Hematopoietic multipotent progenitor cell treated with erythropoietin and hydrocortisone succinate and interleukin-3 and kit ligand, for 6 days (in vitro differentiated cells): ENCODE measurements around the gene FCSK.
"Not testable (repeated sequence)": the region's sequence is repeated elsewhere in the genome, so short reads cannot be mapped to it uniquely, and the experiment has no call there.

ENCODE experiments used
- DNase-seq: peaks from one replicate; pipeline ENCODE4 v3.0.0-alpha.2; 2015

The FCSK gene

DNA sequence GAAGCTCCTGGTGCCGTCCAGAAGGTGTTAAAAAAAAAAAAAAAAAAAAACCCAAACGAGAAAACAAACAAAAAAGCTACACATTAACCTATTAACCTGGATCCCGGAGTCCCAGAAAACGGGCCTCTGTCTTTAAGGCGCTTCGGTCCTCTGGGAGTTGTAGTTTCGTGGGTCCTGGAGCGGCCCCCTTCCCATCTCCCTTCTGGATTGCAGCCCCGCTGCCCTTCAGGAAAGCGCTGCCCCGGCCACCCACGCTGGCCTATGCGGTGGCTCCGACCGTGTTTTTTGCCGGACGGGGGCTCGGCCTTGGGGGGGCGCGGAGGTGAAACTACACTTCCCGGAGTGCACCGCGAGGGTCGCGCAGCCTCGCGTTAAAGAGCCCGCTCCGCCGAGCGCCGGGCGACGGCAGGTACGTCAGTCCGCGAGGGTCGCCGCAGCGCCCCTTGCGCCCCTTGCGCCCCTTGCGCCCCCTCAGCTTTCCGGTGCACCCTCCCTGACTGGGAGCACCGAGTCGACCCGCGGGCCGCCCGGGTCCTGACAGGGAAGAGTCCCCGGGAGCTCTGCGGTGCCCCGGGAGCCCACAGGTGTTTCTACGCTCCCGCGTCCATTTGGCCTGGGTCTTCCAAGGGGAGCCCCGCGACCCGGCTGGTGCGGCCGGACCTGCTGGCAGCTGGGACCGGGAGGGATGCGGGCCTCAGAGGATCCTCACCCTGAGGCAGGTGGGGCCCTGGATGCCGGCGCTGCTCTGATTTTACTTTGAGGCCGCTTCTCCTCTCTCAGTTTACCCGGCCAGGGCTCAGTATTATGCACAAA, at the start of gene FCSK:
Gene FCSK, plus strand, starts transcription at position 374 of the 813 bp plus-strand sequence. CDS start 8,596 bp downstream, outside the sequence.
- peak; percentile 86 for DNase-seq

DNA sequence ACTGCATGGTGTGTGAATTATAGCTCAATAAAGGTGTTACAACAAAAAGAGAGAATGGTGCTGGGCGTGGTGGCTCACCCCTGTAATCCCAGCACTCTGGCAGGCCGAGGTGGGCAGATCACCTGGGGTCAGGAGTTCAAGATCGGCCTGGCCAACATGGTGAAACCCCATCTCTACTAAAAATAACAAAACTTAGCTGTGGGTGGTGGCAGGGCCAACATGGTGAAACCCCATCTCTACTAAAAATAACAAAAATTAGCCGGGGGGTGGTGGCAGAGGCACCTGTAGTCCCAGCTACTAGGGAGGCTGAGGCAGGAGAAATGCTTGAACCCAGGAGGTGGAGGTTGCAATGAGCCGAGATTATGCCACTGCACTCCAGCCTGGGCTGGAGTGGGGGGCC, 48.3 kb upstream of the FCSK start:
- DNase-seq, result not testable (repeated sequence)

DNA sequence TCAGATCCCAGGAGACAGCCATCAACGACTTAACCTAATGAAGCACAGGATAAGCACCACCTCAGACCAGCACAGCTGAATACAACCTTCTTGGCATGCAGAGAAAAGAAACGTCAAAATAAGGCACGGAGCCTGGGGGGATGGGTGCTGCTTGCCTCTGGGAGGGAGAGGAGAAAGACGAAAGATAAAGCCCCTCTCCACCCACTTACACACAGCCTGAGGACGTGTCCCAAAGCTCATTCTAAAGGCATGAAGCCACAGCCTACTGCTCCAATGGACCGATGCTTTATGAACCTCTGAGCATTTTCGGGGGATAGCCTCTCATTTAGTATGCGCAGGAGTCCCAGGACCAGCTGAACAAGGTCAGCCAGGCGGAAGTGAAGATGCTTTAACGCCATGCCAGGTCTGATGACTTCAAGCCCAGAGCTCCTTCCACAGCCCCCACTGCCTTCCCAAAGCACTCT, 46.6 kb upstream of the FCSK start:
- peak; percentile 73 for DNase-seq

- DNase-seq, result no peak
These were observed 43.7 kb upstream of the FCSK start for GRCh38 chr16:70410734-70411133.

GRCh38 chr16:70412385-70412784, 42.0 kb upstream of the FCSK start:
- DNase-seq, result no peak

- DNase-seq, result not testable (repeated sequence)
These were observed 40.8 kb upstream of the FCSK start for GRCh38 chr16:70413572-70413971.

- DNase-seq, result no peak
These were observed 37.4 kb upstream of the FCSK start for GRCh38 chr16:70416748-70417616.

- no peak for DNase-seq
These were observed 36.7 kb upstream of the FCSK start for GRCh38 chr16:70417661-70418060.

GRCh38 chr16:70418274-70418992, 36.0 kb upstream of the FCSK start:
- DNase-seq, result no peak

DNA sequence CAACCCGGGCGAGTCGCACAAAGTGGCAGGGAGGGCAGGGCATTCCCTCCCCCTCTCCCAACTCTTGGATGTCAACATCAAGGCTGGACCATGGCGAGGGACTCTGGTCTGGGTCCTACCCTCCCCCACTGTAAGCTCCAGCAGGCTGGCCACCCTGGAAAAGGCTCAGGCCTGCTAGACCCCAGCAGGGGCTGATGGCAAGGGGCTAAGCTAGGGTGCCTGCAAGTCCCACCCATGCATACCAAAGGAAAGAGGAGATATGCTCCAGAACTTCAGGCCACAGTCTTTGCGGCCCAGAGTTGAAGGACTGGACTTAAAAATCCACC, 35.4 kb upstream of the FCSK start:
- DNase-seq, result no peak

GRCh38 chr16:70419384-70420327, 34.7 kb upstream of the FCSK start:
- peak; percentile 40 for DNase-seq

DNA sequence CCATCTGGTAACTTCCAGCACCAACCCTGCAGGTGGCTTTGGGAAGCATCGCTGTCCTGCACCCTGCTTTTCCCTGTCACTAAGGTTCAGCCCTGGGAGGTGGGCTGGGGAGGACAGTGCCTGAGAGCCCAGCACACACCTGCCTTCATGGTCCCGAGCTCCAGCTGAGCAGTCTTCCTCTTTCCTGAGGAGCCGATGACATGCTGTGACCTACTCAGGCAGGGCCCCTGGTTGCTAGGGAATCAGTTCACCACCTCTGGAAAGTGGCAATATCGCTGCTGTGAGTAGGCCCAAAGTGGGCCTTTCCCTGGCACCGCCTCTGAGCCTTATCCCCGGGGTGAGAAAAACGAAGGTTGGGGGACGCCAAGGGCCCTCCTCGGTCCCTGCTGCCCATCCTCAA, 33.4 kb upstream of the FCSK start:
- no peak for DNase-seq

DNA sequence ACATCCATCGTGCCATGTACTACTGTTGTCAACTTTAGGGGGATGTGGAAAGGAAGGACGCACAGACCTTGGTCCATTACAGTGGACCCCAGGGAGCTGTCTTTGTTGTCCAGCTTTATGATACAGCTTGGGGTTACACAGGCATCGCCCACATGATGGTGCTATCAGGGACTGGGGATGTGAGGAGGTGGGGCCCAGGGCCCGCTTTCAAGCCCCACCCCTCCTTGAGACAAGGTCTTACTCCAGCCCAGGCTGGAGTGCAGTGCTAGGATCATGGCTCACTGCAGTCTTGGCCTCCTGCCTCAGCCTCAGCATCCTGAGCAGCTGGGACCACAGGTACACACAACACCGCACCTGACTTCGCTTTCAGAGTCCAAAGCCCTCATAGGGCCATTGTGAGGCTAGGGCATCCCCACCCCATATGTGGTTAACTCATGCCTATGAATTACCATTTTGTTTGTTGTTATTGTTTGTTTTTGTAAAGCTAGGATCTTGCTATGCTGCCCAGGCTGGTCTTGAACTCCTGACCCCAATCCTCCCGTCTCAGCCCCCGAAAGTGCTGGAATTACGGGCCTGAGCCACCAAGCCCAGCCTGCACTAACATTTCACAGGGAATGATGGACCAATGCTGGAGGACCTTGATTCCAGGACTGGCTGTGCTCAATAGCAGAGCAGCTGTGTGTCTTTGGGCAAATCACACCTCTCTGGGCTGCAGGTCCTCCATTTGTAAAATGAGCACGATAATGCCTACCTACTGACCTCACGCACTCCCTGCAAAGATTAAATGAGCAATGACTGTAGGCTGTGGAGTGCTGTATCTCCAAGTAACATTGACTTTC, 32.7 kb upstream of the FCSK start:
- peak; percentile 87 for DNase-seq

DNA sequence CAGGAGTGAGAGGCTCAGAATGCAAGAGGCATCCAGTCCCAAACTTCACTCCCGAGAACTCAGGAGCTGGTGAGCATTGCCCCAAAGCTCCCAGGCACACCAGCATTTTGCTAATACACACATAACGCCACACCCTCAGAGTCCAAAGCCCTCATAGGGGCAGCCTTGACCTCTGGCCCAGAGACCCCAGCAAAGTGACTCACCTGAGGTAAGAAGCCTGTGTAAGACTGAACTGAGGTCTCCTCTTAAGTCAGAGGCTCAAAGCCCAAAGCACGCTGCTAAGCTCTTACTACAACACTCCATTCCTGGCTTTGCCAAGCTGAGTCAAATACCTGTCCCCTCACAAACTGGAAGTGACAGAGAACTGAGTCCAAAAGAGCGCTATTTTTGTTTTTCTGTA, 31.9 kb upstream of the FCSK start:
- peak; percentile 19 for DNase-seq

DNA sequence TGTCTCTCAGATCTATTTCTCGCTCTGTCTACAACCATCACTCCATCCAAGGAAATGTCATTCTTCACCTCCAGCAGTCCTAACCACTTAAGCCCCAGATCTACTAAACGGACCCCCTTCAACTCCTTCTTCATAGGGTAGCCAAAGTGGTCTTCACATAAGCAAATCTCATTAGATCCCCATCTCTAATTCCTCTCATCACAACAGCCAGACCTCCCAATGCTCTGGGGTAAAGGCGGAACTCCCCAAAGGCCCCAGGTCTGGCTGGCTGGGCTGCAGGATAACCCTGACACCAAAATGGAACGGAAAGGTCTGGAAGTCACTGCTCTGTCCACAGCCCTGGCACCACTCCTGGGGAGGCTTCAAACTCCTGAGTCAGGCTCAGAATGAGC, 26.6 kb upstream of the FCSK start:
- no peak for DNase-seq

- DNase-seq, result peak; percentile 100
These were observed 26.0 kb upstream of the FCSK start for GRCh38 chr16:70428178-70428998.

DNA sequence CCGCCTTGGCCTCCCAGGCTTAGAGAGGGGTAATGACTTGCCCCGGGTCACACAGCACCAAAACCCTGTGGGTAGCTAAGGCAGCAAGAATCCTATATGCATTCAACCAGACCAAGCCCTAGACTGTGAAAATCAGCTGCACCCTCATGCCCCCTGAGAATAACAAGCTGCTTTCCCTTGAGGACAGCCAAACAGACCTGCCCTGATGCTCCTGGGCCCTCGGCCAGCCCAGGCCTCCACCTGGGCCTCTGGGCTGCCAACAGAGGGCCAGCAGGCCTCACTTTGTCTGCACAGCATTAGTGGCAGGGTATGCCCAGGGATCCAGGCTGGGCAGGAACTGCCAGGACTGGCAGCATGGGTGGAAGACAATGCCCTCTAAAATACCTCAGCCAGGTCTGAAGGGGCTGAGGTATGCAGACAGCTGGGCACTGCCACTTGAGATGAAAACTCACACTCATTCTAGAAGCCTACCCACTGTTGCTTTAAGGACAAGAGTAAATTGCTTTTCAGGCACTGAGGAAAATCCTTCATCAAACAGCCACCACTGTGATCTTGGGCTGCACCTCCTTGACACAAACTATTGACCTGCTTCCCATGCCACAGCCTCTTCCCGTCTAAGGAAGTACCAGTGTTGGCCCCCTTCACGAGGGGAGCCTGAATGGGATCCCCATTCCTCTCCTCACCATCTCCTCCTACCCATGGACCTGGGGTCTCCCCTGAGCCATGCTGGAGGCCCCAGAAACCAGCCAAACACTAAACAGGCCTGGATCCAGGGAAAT, 24.3 kb upstream of the FCSK start:
- DNase-seq, result peak; percentile 36

- peak; percentile 90 for DNase-seq
These were observed 23.5 kb upstream of the FCSK start for GRCh38 chr16:70430667-70431536.
